NCI-H774 (cell line): ENCODE measurements around the gene SLC43A2.
"Not testable (repeated sequence)": the region's sequence is repeated elsewhere in the genome, so short reads cannot be mapped to it uniquely, and the experiment has no call there.

Experiments used
- DNase-seq: peaks from one replicate; lab custom pipeline; 2025; lab: John Stamatoyannopoulos, UW

Gene SLC43A2

GRCh38 chr17:1590029-1590746 is 38.4 kb downstream of the SLC43A2 start:
- no peak for DNase-seq

DNA sequence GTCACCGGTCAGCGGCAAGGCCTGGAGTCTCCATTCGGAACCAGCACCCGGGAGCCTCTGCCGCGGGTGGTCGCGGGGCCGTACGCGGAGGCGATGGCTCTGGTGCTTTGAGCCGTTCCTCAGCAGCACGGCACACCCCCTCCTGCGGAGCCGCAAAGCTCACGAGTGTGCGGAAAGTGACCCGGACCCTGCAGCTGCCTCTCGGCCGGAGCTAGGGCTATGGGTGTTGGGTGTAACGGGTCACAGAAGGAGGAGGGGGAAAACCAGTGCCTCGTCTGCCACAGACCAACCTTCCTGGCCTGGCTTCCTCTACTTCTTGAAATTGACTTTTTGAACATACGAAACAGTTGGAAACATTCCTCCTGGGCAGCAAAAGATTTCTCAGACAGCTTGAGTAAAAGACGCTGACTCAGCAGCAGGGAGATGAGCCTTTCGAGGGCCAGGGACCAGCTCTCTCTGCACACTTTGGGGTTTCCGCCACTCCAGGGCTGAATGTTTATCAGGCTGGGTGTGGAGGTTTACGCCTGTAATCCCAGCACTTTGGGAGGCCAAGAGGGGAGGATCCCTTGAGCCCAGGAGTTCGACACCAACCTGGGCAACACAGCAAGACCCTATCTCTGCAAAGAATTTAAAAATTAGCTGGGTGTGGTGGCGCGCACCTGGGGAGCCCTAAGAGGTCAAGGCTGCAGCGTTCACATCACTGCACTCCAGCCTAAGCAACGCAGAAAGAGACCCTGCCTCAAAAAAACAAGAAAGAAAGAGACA is 39.6 kb downstream of the SLC43A2 start:
- no peak for DNase-seq

DNA sequence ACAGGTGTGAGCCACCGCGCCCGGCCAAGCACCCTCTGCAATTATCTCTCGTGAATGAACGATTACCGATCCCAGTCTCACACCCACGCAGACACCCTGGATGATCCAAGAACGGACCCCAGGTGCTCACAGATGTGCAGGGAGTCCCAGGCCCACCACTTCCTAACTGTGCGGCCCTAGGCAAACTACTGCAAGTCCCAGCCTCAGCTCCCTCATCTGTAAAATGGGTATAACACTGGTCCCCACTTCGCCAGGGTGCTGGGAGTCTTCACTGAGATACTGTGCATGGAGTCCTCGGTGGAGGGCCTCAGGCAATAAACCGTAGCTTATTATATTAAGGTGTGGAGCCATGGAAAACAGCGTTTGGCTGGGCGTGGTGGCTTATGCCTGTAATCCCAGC is 44.5 kb downstream of the SLC43A2 start:
- no peak for DNase-seq

DNA sequence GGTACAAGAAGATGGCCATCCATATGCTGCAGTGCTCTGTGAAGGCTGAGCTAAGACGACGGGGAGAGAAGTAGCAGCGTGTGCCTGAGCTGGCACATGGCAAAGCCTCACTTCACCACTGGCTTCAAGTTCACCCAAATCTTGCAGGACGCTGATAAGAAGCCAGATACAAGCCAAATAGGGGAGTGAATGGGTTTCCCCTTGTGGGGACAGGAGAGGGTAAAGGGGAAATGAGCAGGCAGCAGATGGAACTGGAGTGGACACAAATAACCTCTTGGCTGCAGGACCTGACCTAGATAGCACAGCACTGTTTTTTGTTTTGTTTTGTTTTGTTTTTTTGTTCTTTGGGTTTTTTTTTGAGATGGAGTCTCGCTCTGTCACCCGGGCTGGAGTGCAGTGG is 45.1 kb downstream of the SLC43A2 start:
- DNase-seq, result no peak

DNA sequence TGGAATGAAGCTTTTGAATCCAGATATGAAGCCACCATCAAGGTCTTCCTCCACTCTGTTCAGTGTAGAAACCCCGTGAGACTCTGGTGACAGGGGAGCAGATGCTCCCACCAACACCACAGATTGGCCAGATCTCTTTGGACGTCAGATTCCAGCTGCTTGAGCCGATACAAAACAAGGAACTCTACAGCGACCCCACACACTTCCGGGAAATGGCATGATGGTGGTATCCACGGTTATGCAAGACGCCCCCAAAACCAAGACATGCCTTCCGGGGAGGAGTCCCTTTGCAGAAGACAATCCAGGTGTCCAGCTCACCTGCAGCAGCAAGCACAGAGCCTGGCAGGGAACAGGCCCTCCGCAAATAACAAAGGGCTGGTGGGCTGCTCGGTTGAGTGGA is 46.3 kb downstream of the SLC43A2 start:
- no peak for DNase-seq

GRCh38 chr17:1580979-1581676 is 47.5 kb downstream of the SLC43A2 start:
- no peak for DNase-seq

GRCh38 chr17:1578029-1578428 is 50.6 kb downstream of the SLC43A2 start:
- no peak for DNase-seq

GRCh38 chr17:1577583-1578013 is 51.0 kb downstream of the SLC43A2 start:
- DNase-seq, result no peak

DNA sequence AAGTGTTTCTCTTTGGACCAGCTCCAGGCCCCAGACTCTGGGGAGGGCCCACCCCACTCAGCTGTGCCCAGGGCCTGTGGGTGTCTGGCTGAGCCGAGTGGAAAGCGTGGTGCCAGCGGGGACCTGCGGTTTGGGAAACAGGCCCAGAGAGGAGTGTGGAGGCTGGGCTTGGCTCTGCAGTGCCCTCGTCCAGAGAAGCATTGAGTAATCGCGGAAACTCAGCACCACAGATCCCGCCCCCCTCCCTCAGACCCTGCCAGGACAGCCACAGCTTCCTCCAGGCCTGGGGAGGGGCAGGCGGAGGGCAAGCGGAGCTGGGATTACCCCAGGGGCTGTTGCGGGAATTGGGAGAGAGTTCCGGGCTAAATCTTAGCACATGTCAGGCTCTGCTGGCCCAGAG is 51.5 kb downstream of the SLC43A2 start:
- DNase-seq, result no peak

DNA sequence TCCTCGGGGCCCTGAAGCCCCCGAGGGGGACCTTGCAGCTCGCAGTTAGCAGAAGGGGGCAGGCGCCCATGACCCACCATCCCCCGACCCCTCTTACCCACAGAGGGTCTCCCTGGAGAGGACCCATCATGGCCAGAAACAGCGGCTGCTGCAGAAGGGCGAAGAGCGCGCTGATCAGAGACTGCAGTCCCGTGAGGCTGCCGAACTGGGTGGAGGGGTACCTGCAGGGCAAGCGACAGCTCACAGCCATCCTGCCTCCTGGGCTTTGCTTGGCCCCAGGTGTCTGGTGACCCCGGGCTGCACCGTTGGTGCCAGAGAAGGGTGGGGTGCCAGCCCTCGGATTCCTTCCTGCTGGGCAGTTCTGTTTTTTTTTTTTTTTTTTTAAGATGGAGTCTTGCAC is 52.1 kb downstream of the SLC43A2 start:
- DNase-seq, result no peak

GRCh38 chr17:1574697-1575471 is 53.8 kb downstream of the SLC43A2 start:
- no peak for DNase-seq

- no peak for DNase-seq
Observed at GRCh38 chr17:1573932-1574696, 54.5 kb downstream of the SLC43A2 start.

DNA sequence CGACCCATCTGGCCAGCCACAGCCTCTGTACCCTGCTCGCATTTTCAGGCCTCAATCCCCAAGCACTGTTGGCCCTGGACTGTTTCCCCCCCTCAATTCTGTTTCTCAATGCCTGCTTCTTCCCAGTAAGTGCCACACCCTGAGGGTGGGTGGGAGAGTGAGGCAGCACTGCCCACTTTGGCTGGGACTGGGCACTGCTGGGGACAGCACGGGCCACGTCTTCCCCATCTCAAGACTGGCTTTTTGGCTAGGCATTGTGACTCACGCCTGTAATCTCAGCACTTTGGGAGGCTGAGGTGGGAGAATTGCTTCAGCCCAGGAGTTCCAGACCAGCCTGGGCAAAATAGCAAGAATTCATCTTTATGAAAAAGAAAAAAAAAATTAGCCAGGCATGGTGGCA is 56.0 kb downstream of the SLC43A2 start:
- not testable (repeated sequence) for DNase-seq

GRCh38 chr17:1571341-1571704 is 57.3 kb downstream of the SLC43A2 start:
- DNase-seq, result no peak

- DNase-seq, result no peak
Observed at GRCh38 chr17:1568950-1569810, 59.5 kb downstream of the SLC43A2 start.

DNA sequence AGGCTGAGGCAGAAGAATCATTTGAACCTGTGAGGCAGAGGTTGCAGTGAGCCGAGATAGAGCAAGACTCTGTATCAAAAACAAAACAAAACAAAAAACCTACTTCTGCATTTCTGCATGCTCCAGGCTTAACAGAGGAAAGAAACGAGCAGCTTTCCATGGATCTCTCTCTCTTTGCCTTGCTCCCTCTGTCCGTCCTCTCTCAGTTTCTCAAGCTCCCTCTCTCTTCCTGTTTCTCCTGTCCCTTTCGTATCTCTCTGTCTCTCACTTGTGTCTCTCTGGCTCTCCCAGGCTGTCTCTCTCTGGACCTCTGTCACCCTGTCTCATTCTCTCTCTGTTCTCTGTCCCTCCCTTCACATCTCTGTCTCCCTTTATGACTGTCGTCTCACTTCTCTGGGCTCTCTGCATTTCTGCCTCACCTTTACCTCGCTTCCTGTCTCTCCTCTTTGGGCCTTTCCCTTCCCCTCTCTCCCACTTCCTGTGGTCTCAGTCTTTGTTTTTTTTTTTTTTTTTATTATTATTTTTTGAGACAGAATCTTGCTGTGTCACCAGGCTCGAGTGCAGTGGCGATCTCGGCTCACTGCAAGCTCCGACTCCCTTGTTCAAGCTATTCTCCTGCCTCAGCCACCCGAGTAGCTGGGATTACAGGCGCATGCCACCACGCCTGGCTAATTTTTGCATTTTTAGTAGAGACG is 62.0 kb downstream of the SLC43A2 start:
- no peak for DNase-seq

DNA sequence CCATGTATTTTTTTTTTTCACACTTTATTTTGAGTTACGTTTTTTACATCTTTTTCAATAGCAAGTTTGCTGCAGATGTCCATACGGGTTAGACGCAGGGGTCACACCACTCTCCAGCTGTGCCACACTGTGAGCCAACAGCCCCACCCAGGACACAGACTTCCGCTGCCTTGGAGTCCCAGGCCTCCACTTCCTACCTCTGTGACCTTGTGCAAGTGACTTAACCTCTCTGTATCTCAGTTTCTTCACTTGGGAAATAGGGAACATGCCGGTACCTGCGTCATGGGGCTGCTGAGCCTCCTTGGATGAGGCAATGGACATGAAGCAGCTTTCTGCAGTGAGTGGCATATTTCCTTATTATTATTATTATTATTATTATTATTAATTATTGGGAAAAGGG is 62.8 kb downstream of the SLC43A2 start:
- no peak for DNase-seq

GRCh38 chr17:1563786-1564613 is 64.6 kb downstream of the SLC43A2 start:
- DNase-seq, result no peak

DNA sequence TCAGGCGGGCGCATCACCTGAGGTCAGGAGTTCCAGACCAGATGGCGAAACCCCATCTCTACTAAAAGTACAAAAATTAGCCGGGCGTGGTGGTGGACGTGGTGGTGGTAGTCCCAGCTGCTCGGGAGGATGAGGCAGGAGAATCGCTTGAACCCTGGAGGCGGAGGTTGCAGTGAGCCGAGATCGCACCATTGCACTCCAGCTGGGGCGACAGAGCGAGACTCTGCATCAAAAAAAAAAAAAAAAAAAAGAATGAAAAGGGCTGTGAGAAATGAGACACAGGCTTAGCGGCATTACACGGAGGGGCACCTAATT is 65.2 kb downstream of the SLC43A2 start:
- not testable (repeated sequence) for DNase-seq
